NCI-H128 (cell line): ENCODE measurements around the gene RTN4RL2.

Source experiments
- DNase-seq: peaks from one replicate; lab custom pipeline; 2025; ENCODE audit not compliant: unreplicated experiment; lab: John Stamatoyannopoulos, UW

RTN4RL2 gene

DNA sequence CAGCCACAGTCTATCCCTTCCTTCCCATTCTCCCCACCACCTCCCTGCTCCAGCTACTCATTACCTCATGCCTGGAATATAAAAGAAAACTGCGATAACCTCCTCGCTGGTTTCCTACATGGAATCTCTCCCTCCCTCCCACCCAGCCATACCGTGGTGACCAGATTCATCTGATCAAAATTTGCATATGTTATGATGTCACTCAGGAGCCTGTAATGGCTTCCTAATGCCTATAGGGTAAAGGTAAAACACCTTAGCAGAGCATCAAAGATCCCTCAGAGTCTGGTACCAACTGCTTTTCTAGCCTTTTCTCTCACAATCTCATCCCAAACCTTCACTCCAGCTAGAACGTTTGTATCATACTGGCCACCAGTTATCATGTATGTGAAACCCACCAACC, 19.6 kb downstream of the RTN4RL2 start:
- DNase-seq, result no peak

DNA sequence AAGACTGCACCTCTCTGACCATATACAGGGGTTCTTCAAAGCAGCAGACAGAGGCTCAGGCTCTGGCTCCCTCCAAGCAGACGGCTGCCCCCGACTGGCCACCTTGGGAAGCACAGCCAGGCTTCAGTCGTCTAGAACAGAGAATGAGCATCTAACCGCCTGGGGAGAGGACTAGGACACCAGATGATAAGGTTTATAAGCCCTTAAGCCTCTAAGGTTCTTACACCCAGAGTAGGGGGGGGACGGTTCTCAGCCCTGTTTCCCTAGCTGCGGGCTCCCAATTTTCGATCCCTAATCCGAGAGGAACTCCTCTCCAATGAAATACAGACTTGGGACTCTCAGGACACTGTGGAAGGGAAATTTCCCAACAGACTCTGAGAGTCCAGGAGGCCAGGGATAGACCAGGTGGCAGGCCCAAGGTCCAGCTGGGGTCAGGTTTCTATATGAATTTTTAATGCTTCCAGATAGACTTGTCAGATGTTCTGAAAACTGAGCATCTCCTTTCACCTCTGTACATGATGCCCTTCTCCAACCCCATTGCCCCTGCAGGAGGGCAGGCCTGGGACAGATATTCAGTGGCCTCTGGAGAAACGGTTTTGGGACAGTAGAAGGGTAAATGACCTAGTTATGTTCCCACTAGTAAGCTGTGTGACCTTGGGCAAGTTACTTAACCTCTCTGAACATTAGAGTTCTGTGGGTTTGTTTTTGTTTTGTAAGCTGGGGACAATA, 20.2 kb downstream of the RTN4RL2 start:
- DNase-seq, result no peak

DNA sequence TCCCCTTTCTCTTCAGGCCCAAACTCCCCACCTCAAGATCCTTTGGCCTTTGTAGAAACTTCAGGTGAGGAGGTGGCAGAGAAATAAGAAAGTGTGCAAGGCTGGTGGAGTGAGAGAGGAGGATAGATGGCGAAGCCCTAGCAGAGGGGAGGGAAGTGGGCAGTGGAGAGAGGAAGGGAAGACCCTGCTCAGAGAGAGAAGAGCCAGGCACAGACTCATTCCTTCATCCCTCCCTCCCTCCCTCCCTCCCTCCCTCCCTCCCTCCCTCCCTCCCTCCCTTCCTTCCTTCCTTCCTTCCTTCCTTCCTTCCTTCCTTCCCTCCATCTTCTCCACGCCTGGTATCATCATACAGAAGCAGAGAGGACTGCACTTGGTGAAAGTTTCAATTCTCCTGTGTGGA, 21.0 kb downstream of the RTN4RL2 start:
- no peak for DNase-seq

DNA sequence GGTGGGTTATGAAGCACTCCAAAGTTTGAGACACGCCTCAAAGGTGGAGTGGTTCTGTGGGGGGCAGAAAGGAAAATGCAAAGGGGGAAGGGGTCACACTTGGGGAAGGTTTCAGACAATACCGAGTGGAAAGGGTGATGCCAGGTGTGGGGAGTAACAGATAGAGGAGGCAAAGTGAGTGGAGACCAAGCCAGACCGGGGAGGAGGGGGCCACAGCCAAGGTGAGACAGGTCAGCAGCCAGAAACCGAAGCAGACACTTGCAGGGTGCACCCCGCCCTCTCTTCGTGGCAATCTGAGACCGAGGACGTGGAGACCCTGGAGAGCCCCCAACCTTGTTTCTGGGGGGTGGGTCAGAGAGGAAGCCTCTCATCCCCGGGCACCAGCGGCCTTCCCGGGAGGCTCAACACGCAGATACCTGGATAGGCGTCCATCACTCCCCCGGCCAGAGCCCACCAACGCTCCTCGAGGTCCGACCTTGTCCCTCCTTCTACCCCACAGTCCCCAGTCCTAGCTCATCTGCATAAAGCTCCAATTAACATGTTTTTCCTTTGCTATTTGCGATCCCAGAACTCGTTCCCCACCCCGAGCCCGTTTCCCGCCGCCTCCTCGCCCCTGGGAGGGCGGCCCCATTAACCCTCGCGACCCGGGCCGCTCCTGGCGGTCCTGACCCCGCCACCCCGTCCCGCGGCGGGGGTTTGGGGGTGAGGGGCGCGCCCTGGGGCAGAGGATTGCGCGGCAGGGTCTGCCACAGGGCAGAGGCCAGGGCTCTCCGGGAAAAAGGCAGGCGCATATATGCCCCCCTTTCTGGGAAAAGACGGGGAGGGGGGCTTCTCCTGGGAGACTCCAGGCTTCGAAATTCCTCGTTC, 21.8 kb downstream of the RTN4RL2 start:
- DNase-seq, result no peak

DNA sequence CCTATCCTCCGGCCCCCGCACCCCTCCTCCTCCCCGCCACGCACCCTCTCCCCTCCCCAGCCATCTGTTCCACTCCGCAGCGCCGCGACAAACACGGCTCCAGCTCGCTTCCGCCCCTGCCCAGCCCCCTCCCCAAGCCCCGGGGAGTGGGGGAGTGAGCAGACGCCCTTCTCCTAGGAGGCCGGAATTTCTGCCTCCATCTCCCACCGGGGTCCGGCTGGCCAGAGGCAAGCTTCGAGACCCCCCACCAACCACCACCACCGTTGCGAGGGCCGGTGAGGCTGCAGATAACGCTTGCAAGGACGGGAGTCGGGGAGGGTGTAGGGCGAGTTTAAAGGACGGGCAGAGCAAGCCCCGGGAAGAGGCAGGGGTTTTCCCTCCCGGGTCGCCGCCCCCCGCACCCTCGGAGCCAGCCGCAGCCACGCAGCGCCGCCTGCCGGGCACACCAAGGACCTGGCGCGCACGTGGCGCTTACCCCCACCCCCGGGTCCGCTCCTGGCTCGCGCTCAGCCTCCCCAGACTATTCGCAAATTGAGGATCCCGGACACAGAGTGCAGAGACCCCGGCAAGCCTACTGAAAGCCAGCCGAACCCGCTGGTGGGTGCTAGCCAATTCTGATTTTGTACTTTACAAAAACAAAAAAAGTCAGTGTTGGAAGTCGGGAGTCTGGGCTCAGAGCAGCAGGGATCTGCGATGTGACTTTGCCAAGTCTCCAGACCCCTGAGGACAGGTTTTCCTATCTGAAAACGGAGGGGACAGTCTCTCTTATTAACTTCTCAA, 22.6 kb downstream of the RTN4RL2 start:
- no peak for DNase-seq

DNA sequence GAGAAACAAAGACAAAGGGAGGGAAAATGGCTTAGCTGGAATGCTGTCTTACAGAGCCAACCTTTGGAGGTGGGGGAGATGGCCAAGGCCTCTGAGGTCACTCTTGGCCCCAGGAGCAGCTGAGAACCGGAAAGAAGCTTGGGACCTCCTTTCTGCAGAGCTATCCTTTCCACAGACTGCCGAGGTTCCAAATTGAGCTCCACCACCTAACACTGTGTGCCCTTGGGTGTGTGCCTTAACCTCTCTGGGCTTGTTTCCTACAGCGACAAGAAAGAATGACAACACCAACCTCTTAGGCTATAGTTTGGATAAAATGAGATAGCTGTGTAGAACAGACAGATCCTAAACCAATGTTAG, 23.2 kb downstream of the RTN4RL2 start:
- DNase-seq, result no peak

DNA sequence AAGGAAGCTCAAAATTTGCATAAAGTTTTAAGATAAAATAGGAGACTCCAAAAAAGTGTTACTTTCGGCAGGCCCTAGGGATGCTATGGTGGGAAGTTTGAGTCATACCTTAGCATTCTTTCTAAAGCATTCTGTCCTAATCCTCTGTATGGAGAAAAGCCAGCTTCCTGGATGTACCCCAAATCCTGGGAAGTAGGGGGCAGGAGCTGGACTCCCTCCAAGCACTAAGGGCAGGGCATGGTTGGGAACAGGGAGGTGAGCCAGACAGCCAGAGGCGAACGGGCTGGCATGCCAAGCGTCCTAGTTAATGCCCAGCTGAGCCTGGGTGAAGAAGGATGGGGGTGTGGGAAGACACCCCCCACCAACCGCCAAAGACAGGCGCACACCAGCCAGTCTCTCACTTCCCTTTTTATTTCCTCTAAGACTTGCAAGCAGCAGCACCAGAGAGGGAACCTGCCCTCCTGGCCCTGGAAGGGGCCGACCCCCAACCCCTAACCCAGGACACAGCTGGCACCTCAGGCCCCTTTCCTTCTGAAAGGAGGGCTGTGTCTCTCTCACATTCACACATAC, 23.9 kb downstream of the RTN4RL2 start:
- DNase-seq, result no peak

DNA sequence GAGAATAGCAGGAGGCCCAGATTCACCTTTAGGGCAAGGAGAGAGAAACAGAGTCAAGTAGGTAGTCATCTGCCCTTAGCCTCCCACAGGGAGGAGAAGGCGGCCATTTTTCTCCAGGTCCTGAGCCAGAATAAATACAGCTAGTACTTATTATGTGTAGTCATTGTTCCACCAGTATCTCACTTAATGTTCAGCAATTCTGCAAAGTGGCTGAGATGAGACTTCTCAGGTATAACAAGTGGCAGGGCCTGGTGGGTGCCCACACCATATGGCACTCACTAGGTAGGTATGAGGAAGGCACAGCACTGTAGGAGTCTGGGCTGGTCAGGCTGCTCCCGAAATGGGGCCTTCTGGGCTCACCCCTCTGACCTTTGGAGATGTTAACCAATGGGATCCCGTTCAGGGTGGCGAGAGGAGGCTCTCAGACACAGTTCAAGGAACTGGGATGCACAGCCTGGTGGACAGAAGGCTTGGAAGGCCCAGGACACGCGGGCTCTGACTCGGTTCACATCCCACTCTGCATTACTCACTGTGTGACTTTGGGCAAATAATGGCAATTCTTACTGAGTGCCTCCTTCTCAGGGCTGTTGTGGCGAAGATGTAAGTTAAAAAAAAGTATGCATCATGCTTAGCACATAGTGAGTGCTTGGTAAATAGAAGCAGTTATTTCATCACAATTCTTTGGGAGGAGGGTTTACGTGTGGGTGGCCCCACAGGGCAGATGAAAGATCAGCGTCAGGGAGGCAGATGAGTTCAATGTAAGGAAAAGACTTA, 25.1 kb downstream of the RTN4RL2 start:
- DNase-seq, result no peak

DNA sequence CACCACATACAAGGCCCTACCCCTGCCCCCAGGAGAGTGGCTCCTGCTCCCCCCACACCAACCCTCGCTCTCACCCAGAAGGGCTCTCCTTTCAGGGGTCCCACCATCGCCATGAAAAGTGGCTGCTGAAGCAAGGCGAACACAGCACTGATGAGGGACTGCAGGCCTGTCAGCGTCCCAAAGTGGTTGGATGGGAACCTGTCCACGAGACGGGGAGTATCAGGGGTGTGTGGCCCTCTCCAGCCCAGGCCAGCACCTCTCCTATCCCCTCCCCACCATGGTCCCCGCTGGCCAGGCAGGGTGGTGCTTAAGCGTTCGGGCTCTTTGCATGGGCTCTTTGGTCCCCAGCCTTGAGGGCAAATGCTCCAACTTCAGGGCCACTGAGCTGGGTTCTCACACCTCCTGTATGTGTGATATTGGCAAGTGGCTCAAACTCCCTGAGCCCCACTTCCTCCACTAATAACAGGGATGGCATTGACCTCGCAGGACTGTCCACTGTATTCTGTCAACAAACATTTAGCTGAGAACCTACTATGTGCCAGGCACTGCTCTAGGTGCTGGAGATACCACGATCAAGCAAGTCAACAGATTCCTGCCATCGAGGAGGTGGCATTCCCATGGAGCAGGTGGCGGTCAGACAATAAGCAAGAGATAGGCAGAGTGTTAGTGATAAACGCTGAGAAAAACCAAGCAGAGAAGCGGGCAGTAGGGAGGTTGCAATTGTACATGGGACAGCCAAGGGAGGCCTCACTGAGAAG, 26.9 kb downstream of the RTN4RL2 start:
- DNase-seq, result no peak

DNA sequence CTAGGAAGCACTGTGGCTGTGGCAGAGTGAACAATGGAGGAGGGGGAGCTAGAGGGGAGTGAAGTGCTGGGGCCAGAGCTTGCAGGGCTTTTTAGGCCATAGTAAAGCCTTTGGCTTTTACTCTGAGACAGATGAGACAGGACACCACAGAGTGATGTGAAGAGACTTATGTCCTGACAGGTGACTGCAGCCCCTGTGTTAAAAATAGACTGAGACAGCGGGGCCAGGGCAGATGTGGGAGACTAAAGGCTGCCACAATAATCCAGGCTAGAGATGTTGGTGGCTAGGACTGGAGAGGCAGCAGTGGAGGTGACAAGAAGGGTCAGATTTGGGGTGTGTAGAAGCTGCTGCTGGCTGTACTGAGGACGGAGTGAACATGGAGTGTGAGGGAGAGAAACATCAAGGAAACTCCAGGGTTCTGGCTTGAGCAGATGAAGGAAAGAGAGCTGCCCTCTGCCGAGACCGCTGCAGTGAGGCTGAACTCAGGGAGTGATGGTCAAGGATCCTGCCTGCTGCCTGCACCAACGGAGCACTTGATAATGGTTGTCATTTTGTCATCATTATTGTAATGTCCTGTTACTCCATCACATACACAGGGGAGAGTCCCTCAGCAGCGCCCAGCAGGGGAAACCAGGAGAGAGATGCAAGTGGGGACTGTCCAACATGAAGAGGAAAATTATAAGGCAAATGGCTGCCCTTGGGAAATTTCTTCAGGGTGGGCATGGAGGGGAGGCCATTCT, 27.8 kb downstream of the RTN4RL2 start:
- no peak for DNase-seq

DNA sequence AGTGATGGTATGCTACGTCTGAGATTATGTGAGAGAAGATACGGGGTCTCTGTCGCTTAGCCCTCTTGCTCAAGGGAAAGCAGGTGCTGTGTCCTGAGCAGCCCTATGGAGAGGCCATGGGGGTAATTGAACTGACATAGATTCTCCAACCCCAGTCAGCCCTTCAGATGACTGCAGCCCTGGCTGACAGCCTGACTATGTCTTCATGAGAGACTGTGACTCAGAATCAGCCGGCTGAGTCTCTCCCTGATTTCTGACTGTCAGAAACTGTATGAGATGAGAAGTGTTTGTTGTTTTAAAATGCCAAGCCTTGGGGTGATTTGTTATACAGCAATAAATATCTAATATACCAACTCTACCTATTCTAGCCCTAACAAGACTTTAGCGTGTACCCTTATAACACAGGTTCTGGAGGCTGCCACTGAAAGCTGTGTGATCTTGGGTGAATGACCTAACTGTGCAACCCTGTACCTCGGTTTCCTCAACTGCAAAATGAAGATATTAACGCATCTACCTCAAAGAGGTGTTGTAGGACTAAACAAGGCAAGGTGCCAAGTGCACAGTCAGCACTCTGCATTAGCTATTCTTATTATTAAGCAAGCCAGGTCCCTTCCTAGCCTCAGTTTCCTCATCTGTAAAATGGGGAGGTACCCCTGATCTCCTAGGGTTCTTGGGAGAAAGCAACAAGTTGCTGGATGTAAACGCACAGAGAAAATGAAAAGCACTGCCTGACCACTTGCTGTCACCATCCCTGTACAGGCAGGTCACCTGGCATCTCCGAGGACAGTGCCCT, 30.3 kb downstream of the RTN4RL2 start:
- no peak for DNase-seq

DNA sequence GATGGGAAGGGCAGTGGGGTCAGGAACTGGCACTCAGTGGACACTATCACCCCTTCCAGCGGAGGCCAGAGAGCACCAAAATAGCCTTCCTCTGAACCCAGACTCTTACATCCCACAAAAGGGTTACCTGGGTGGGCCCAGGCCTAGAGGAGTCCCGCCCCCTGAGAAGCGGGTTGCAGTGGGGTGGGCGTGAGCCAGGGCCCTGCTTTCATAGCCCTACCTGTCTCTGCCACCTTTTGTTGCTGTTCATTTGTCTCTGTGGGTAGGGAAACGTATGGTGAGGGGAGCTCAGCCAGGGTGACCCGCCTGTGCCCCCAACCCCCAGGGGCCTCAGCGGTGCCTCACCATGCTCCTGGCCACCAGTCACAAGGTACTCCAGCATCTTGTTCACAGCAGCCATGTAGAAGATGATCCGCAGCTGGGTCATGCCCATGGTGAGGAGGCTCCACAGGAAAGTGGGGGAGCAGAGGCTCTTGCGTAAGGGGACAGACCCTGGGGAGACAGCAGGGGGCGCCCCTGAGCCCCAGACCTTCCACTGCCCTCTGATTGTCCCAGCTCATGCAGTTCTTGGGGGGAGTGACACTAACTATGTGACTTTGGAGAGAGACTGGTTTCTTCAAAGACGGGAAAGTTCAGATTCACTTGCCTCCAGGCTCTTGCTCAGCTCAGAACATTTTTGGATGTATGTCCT, 31.2 kb downstream of the RTN4RL2 start:
- no peak for DNase-seq

DNA sequence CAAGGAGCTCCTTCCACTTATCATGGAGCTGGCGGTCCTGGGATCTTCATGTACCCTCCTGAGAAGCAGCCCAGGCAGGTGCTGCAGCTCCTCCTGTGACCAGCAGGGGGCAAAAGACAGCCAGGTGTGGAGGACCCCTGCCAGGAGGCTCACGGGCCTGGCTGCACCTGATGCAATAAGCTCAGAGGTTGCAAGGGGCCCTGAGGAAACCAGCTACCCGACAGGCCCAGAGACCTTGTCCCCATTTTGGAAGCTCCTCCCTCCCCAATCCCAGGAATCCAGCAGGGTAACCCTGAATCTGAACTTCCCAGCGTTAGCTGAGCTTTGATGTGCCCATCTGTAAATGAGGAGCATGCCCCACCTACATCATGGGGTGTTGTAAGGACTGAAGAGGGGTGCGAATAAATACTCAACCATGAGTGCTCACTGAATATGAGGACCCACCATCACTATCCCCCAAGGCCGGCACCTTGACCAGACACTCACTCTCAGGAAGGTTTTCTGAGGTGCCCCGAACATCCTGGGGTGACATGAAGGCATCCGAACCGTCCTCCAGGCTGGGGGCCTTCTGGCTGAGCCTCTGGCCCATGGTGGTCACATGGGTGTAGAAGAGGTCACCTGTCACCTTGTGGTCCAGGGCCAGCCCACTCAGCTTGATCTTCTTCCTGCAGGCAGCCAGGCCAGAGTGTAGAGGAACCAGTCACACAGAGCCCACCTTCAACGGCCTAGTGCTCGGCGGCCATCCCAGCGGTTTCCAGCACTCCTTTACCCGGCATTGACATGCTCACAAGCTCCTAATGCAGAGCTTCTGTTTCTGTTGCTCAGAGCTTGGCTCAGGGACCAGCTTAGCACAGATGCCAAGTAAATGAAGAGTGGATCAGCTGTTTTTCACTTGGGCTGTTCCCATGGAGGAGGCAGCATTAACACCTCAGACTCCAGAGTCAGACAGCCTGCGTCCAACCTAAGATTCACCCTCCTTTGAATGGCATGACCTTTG, 33.5 kb downstream of the RTN4RL2 start:
- no peak for DNase-seq

DNA sequence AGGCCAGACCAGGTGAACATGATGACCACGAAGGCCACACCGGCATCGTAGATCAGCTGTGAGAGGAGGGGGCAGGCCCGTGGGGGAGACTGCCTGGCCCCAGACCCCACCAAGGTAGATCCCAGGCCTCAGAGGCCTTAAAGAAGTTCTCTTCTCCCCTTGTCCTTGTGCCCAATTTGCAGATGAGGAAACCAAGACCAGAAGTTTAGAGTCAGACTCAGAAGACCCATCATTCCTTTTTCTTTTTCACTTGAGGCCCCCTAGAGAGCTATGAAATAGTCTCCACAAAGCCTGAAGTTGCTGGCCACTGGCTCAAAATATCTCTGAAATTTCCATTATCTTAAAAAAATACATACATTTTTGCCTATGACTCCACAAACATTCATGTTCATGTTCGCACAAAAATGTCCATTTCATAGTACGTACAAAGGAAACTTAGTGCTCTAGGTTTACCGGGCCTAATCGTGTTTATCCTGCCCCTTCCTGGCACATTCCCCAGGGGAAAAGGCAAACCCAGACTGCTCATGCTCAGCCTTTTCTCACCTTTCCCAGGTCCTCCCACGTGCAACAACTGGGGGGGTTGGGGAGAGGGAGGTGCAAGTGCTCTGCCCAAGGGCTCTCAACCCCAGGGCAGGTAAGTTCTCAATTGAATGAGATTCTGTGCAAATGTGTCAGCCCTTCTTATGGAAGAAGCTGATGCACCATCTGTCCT, 35.9 kb downstream of the RTN4RL2 start:
- DNase-seq, result no peak

DNA sequence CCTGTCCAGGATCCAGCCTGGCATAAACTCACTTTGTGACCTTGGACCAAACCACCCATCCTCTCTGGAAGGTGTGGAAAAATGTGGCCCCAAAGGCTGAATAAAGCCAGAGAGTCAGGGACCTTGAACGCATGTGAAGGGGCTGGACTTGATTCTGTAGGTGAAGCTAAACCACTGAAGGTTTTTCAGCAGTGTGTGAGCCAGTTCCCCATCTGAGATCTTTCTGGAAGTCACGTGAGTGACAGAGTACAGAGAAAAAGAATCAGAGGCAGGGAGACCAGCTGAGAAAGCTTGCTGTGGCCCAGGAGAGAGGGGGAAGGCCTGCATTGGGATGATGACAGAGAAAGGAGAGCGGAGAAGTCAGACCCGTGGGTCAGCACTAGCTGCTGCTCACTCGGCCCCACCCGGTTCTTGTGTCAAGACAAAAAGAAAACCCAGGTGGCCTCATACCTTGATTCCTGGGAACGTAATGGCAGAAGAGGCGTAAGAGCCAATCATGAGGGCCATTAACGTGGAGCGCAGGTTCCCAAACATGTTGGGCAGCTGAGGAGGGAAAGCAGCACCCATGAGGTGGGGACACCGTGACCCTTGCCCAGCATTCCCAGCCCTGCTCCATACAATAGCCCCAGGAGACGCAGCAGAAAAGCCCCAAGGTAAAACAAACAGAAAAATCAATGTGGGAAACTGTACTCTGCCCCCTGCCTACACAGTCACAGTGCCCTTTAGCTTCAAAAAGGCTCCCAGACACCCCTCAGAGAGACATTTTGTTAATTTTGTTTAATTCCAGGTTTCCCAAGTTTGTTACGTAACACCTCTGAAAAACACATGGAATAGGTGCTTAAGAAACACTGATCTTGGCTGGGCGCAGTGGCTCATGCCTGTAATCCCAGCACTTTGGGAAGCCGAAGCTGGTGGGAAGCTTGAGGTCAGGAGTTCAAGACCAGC, 37.2 kb downstream of the RTN4RL2 start:
- DNase-seq, result no peak
